Mucosa of rectum (tissue), 2 donors: ENCODE data around the gene OR8I2.
"Not testable (repeated sequence)": the region's sequence is repeated elsewhere in the genome, so short reads cannot be mapped to it uniquely, and the experiment has no call there.

Source experiments
- H3K27ac ChIP-seq, 2 donors: one replicate each; pipeline ENCODE4 v1.7.0; 2013; ENCODE audit warnings: inconsistent platforms in 2 of 2, low read depth in 2 of 2, low read length in 2 of 2
- H3K27me3 ChIP-seq, 2 donors: one replicate each; pipeline ENCODE4 v1.7.0; 2013; ENCODE audit warnings: low read length in 2 of 2; ENCODE audit not compliant: control insufficient read depth in 2 of 2, insufficient read depth in 2 of 2
- H3K36me3 ChIP-seq, 2 donors: one replicate each; pipeline ENCODE4 v1.7.0; 2013; ENCODE audit warnings: low read length in 2 of 2; ENCODE audit not compliant: control insufficient read depth in 2 of 2, insufficient read depth in 2 of 2
- H3K4me1 ChIP-seq, 2 donors: one replicate each; pipeline ENCODE4 v1.7.0; 2013; ENCODE audit warnings: low read length in 2 of 2, mild to moderate bottlenecking in 1 of 2; ENCODE audit not compliant: control insufficient read depth in 2 of 2, insufficient read depth in 2 of 2
- H3K4me3 ChIP-seq, 2 donors: one replicate each; pipeline ENCODE4 v1.7.0; 2013; ENCODE audit warnings: low read length in 2 of 2
- H3K9ac ChIP-seq, 2 donors: one replicate each; pipeline ENCODE4 v1.7.0; 2013; ENCODE audit warnings: low read length in 2 of 2, low read depth in 1 of 2, mild to moderate bottlenecking in 1 of 2
- H3K9me3 ChIP-seq, 2 donors: one replicate each; pipeline ENCODE4 v1.7.0; 2013; ENCODE audit warnings: low read length in 2 of 2; ENCODE audit not compliant: control insufficient read depth in 2 of 2
- donor health status: healthy.
- donor health status: Normal muscosa, but diverticular disease.

OR8I2 gene

DNA sequence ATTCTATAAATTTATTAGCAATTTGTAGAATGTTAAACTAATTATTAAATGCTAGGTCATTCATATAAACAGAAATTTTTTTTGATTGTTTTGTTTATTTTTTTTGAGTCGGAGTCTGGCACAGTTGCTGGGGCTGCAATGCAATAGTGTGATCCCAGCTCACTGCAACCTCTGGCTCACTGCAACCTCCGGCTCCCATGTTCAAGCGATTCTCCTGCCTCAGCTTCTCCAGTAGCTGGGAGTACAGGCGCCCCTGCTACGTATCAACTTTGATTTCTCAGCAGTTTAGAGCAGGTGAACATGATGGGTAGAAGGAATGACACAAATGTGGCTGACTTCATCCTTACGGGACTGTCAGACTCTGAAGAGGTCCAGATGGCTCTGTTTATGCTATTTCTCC lies 29.0 kb downstream of the OR8I2 start, which contains the start of gene OR8H3:
OR8H3 (plus strand) TSS at position 301 of the 400 bp plus-strand sequence; CDS start at position 301, 0 bp downstream.
- no peaks in the 10 kb centered on the region for H3K4me1 ChIP-seq
- no peak within 1 kb of the TSS for H3K4me3 ChIP-seq
- no peak within 1 kb of the TSS for H3K9ac ChIP-seq
- H3K27me3 ChIP-seq = no peaks in the 10 kb centered on the region
- H3K27ac ChIP-seq = no peak within 1 kb of the TSS
- no peaks in the 10 kb centered on the region for H3K36me3 ChIP-seq
- H3K9me3 ChIP-seq = no peaks in the 10 kb centered on the region

DNA sequence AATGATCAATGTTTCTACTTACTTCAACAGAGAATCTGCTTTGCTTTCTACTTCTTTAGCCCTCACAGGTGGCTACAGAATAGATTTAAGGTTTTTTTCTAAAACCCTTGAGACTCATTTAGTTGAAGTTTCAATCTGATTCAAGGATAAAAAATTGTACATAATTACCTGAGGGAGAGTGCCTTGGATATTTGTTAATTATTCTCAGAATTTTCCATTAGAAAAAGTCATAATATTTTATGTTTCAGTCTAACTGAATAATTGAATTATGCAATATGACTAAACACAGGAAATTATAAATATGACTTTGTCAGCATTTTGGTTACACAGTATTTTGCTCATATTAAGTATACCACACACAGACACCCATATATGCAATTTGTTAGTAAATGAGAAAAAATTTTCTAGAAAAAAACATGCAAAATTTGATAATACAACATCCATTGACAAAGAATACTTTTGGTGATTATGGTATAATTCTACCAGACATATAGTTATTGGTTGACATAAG lies 47.1 kb downstream of the OR8I2 start, which contains the start of gene OR8J3:
OR8J3 (minus strand) TSS at position 51 of the 511 bp plus-strand sequence. CDS start 2,483 bp downstream, outside the sequence.
- Histone ChIP-seq H3K27me3 (no peaks in the 10 kb centered on the region), H3K27ac (no peak within 1 kb of the TSS), H3K4me3 (no peak within 1 kb of the TSS), H3K9ac (no peak within 1 kb of the TSS), H3K9me3 (no peaks in the 10 kb centered on the region), H3K4me1 (no peaks in the 10 kb centered on the region), H3K36me3 (no peaks in the 10 kb centered on the region)

DNA sequence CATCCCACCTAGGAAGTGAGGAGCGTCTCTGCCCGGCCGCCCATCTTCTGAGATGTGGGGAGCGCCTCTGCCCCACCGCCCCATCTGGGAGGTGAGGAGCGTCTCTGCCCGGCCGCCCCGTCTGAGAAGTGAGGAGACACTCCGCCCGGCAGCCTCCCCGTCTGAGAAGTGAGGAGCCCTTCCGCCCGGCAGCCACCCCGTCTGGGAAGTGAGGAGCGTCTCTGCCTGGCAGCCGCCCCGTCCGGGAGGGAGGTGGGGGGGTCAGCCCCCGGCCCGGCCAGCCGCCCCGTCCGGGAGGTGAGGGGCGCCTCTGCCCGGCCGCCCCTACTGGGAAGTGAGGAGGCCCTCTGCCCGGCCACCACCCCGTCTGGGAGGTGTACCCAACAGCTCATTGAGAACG lies 50.6 kb downstream of the OR8I2 start:
- H3K4me1 ChIP-seq, H3K27ac ChIP-seq, H3K4me3 ChIP-seq, H3K9me3 ChIP-seq, H3K27me3 ChIP-seq, H3K9ac ChIP-seq, H3K36me3 ChIP-seq: not testable (repeated sequence)
